SU-DHL-6 (cell line): ENCODE measurements around the gene PDCD7.

Experiments used
- H2AFZ ChIP-seq: fragments of 200-600 bp; sonication (generic); 2 replicates; pipeline ENCODE4 v1.6.1; 2014; ENCODE audit warnings: low read depth, mild to moderate bottlenecking, moderate library complexity, mixed read lengths, antibody characterized with exemption, low read length; ENCODE audit not compliant: severe bottlenecking
- H3F3A ChIP-seq: fragments of 200-600 bp; shearing (Covaris generic); 2 replicates; pipeline ENCODE4 v1.6.0; 2016; ENCODE audit warnings: antibody characterized with exemption, mild to moderate bottlenecking; ENCODE audit not compliant: insufficient read depth
- H3K27ac ChIP-seq: fragments of 200-600 bp; sonication (generic); 2 replicates; pipeline ENCODE4 v1.5.1; 2016; ENCODE audit warnings: low read depth, mild to moderate bottlenecking, low read length, moderate library complexity, mixed read lengths
- H3K27me3 ChIP-seq: fragments of 200-600 bp; sonication (generic), shearing (Covaris generic); 2 replicates; pipeline ENCODE4 v1.6.0; 2014; ENCODE audit warnings: mild to moderate bottlenecking, low read length
- H3K36me3 ChIP-seq: fragments of 200-600 bp; sonication (generic); 2 replicates; pipeline ENCODE4 v1.6.1; 2014; ENCODE audit warnings: mild to moderate bottlenecking, low read length, mixed read lengths
- H3K4me2 ChIP-seq: fragments of 300-600, 200-600 bp; shearing (Covaris generic), sonication (generic); 2 replicates; pipeline ENCODE4 v1.6.0; 2014; ENCODE audit warnings: low read length, low read depth, mild to moderate bottlenecking; ENCODE audit not compliant: poor library complexity, severe bottlenecking
- H3K4me3 ChIP-seq: fragments of 200-600 bp; sonication (generic); 2 replicates; pipeline ENCODE4 v1.5.1; 2014; ENCODE audit warnings: antibody characterized with exemption, low read length, mild to moderate bottlenecking, mixed read lengths; ENCODE audit not compliant: insufficient read depth, poor library complexity, severe bottlenecking
- H3K79me2 ChIP-seq: fragments of 200-600 bp; sonication (generic); 2 replicates; pipeline ENCODE4 v1.6.1; 2014; ENCODE audit warnings: mild to moderate bottlenecking, low read length, moderate library complexity; ENCODE audit not compliant: insufficient read depth
- H3K9ac ChIP-seq: fragments of 200-600 bp; sonication (generic); 2 replicates; pipeline ENCODE4 v1.7.0; 2014; ENCODE audit warnings: mild to moderate bottlenecking, low read length
- H3K9me2 ChIP-seq: fragments of 200-600 bp; sonication (generic); replicated peaks from 2 replicates; pipeline ENCODE4 v1.6.1; 2014; ENCODE audit warnings: low read length; ENCODE audit not compliant: insufficient read depth
- H3K9me3 ChIP-seq: fragments of 200-600 bp; sonication (generic); 2 replicates; pipeline ENCODE4 v1.6.1; 2014; ENCODE audit warnings: low read length, mixed read lengths; ENCODE audit not compliant: insufficient read depth
- H4K20me1 ChIP-seq: fragments of 200-600 bp; sonication (generic); 2 replicates; pipeline ENCODE4 v1.6.1; 2014; ENCODE audit warnings: low read depth, mild to moderate bottlenecking, antibody characterized with exemption, low read length, moderate library complexity, mixed read lengths
- EZH2phosphoT487 ChIP-seq: fragments of 200-600 bp; sonication (generic), shearing (Covaris generic); conservative IDR thresholded peaks from 2 replicates; pipeline ENCODE4 v1.6.1; 2018; ENCODE audit warnings: mild to moderate bottlenecking, antibody characterized with exemption, low read length, moderate library complexity, mixed read lengths
- TF ChIP-seq, protein P1 (sequence below): fragments of 200-600 bp; sonication (generic); IDR thresholded peaks from one replicate; pipeline ENCODE4 v1.5.1; 2017; ENCODE audit warnings: antibody characterized with exemption, mild to moderate bottlenecking, low read length, moderate library complexity; ENCODE audit not compliant: insufficient read depth, poor library complexity, severe bottlenecking

The PDCD7 gene

DNA sequence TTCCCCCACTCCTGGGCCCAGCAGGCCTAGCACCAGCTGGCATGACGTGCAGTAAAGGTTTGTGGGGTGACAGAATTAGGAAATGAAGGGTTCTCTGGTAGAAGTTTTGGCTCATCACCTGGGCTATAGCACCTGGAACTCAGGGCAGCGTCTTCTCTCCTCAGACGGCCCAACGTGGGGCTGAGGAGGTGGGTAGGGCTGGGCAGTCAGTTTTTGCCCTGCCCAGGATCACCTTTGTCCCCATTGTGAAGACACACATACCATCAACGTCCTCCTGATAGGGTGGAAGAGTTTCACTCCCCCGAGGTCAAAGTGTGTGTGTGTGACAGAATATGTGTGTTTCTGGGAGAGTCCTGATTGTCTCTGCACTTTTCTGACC is 45.0 kb downstream of the PDCD7 start:
- no peak overlapping the region for H3K4me3 ChIP-seq
- no peaks in the 10 kb centered on the region for H3K36me3 ChIP-seq
- H4K20me1 ChIP-seq = no peaks in the 10 kb centered on the region
- H3K9me2 ChIP-seq = no peaks in the 10 kb centered on the region
- no peak overlapping the region for H3K9ac ChIP-seq
- H3K4me2 ChIP-seq = no peak overlapping the region
- no peaks in the 10 kb centered on the region for H3K27me3 ChIP-seq
- H3K9me3 ChIP-seq = no peaks in the 10 kb centered on the region
- H3K79me2 ChIP-seq = no peaks in the 10 kb centered on the region
- no peak overlapping the region for H3K27ac ChIP-seq
- H2AFZ ChIP-seq = no peak overlapping the region
- no peaks in the 10 kb centered on the region for H3F3A ChIP-seq
- no peak for TF ChIP-seq EZH2phosphoT487
- TF ChIP-seq, protein P1, sequence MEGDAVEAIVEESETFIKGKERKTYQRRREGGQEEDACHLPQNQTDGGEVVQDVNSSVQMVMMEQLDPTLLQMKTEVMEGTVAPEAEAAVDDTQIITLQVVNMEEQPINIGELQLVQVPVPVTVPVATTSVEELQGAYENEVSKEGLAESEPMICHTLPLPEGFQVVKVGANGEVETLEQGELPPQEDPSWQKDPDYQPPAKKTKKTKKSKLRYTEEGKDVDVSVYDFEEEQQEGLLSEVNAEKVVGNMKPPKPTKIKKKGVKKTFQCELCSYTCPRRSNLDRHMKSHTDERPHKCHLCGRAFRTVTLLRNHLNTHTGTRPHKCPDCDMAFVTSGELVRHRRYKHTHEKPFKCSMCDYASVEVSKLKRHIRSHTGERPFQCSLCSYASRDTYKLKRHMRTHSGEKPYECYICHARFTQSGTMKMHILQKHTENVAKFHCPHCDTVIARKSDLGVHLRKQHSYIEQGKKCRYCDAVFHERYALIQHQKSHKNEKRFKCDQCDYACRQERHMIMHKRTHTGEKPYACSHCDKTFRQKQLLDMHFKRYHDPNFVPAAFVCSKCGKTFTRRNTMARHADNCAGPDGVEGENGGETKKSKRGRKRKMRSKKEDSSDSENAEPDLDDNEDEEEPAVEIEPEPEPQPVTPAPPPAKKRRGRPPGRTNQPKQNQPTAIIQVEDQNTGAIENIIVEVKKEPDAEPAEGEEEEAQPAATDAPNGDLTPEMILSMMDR = no peak

DNA sequence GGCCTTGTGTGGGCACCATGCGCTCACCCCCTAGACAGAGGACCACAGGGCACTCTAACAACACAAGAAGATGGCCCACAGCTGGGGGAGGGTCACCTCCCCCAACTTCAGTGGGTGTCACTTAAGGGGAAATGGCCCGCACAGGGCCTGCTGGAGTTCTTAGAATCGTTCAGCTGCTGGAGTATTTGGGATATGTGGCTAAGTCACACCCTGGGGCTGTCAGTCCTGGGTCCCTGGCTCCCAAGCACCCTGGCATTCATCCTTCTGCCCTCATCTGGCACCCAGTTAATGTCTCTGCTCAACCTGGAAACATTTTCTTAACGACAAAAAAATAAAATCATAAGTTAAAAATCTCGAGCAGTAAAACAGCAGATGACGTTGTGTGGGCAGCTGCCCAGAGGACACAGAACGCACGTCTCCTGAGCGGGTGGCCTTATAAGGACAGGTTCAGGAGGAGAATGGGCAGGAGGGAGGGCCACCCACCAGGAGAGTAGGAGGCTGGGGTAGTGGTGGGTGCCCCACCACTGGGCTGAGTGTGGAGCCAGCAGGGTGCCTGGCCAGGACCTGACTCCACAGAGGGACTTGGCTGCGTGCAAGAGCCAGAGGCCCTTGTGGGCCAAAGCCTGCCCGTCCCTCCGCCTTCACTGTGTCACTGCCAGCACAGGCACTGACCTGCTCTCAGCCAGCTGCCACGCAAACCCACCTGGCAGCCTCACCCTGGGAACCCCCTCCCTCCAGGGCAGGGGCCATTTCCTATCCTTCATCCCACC is 45.5 kb downstream of the PDCD7 start:
- Histone ChIP-seq H3K9ac (no peak overlapping the region), H3K27ac (no peak overlapping the region), H3K79me2 (no peaks in the 10 kb centered on the region), H3K9me2 (no peaks in the 10 kb centered on the region), H3K36me3 (no peaks in the 10 kb centered on the region), H3F3A (no peaks in the 10 kb centered on the region), H3K27me3 (no peaks in the 10 kb centered on the region), H3K9me3 (no peaks in the 10 kb centered on the region), H3K4me2 (no peak overlapping the region), H4K20me1 (no peaks in the 10 kb centered on the region), H2AFZ (no peak overlapping the region), H3K4me3 (no peak overlapping the region)
- no peak for TF ChIP-seq EZH2phosphoT487
- TF ChIP-seq, protein P1 = no peak

DNA sequence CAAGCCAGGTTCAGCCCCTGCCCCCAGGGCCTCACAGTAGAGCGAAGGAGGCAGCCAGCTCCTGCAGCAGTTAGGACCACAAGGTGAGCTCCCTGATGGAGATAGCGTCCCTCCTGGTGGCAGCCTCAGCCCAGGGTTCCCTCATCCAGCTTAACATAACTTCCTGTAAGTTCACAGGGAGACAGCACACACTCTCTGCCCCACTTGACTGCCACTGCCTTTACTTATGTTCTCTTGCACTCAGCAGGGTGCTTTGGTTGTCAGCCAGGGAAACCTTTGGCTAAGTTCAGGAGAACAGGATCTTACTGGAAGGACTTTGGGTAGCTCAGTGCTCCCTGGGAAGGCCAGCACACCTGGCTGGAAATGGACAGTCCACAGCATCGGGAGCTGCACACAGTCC is 46.2 kb downstream of the PDCD7 start:
- no peaks in the 10 kb centered on the region for H3F3A ChIP-seq
- no peaks in the 10 kb centered on the region for H3K9me2 ChIP-seq
- no peak overlapping the region for H3K9ac ChIP-seq
- TF ChIP-seq, protein P1 = no peak
- no peak for TF ChIP-seq EZH2phosphoT487
- no peaks in the 10 kb centered on the region for H4K20me1 ChIP-seq
- no peaks in the 10 kb centered on the region for H3K9me3 ChIP-seq
- no peaks in the 10 kb centered on the region for H3K79me2 ChIP-seq
- no peak overlapping the region for H3K4me2 ChIP-seq
- H3K27me3 ChIP-seq = no peaks in the 10 kb centered on the region
- H3K27ac ChIP-seq = no peak overlapping the region
- H3K36me3 ChIP-seq = no peaks in the 10 kb centered on the region
- no peak overlapping the region for H3K4me3 ChIP-seq
- no peak overlapping the region for H2AFZ ChIP-seq
